ENCODE data around the gene TM7SF2. TPM values are rescaled to one million over a fixed set of nuclear protein-coding genes. Genes with fewer than 3 reads are reported as not detected.

The TM7SF2 gene
- total RNA-seq, 4 donors from 2014 or later: 7.1 to 25.2 (median 18.3) TPM

GRCh38 chr11:65120831-65121230 is 9.2 kb downstream of the TM7SF2 start:
- Histone ChIP-seq H3K36me3 (peaks cover 0 to 62% of the 10 kb centered on the region in 2 donors), H3K27ac (peak overlapping the region in 3 of 4 donors; percentile 94 to 97 (median 95)), H3K27me3 (no peaks in the 10 kb centered on the region), H3K4me3 (peak overlapping the region in 1 of 2 donors; percentile 88), H3K4me1 (peaks cover 3 to 61% (median 25%) of the 10 kb centered on the region in 3 donors), H3K9me3 (no peaks in the 10 kb centered on the region)
- 75 to 100% methylated on average over 1 to 2 of the region's 3 CpGs for WGBS, 2 donors (ENCODE audit: low coverage in 1 of 2)
- no peak for ATAC-seq
- TF ChIP-seq POLR2AphosphoS5 (IDR thresholded peaks at IDR 0.05) (no peak), POLR2A (IDR thresholded peaks at IDR 0.05) (no peak), CTCF (IDR thresholded peaks at IDR 0.05) (no peak), EP300 (IDR thresholded peaks at IDR 0.05) (no peak)

- Histone ChIP-seq H3K9me3 (no peaks in the 10 kb centered on the region), H3K4me1 (peaks cover 2 to 55% (median 18%) of the 10 kb centered on the region in 3 donors), H3K27ac (peak overlapping the region; percentile 87 to 97 (median 94)), H3K4me3 (peak overlapping the region; percentile 74 to 88), H3K36me3 (peaks cover 0 to 62% of the 10 kb centered on the region in 2 donors), H3K27me3 (no peaks in the 10 kb centered on the region)
- no peak for TF ChIP-seq POLR2AphosphoS5 (IDR thresholded peaks at IDR 0.05)
- no peak for TF ChIP-seq POLR2A (IDR thresholded peaks at IDR 0.05)
- TF ChIP-seq CTCF (IDR thresholded peaks at IDR 0.05): no peak
- no peak for TF ChIP-seq EP300 (IDR thresholded peaks at IDR 0.05)
- ATAC-seq: no peak
- WGBS, 2 donors (ENCODE audit: low coverage in 1 of 2): 0% methylated on average over 15 of the region's 22 CpGs; no CpG with 5 or more reads in 1 of the 2 donors
Measured at GRCh38 chr11:65121447-65121864, 9.8 kb downstream of the TM7SF2 start.

GRCh38 chr11:65121865-65122696 is 10.4 kb downstream of the TM7SF2 start, which contains the start of the genes FAU and MRPL49:
Gene FAU (minus strand): TSS chr11:65122134. CDS start chr11:65121813, 321 bp downstream.
Gene MRPL49 (plus strand): TSS chr11:65122321. CDS start chr11:65122347, 26 bp downstream.
- peak within 1 kb of the TSS; percentile 74 to 88 for H3K4me3 ChIP-seq
- no peaks in the 10 kb centered on the region for H3K27me3 ChIP-seq
- H3K4me1 ChIP-seq: peaks cover 0 to 48% (median 14%) of the 10 kb centered on the region in 3 donors
- WGBS, 2 donors (ENCODE audit: low coverage in 1 of 2): 0% methylated on average over 7 to 10 of the region's 64 CpGs
- ATAC-seq: peak; percentile 94
- H3K9me3 ChIP-seq: no peaks in the 10 kb centered on the region
- peak within 1 kb of the TSS; percentile 87 to 97 (median 94) for H3K27ac ChIP-seq
- TF ChIP-seq CTCF (IDR thresholded peaks at IDR 0.05) (peak in 1 of 4 experiments; percentile 5), EP300 (IDR thresholded peaks at IDR 0.05) (no peak), POLR2AphosphoS5 (IDR thresholded peaks at IDR 0.05) (peak; percentile 95), POLR2A (IDR thresholded peaks at IDR 0.05) (peak; percentile 87)
- H3K36me3 ChIP-seq: peaks cover 0 to 66% of the 10 kb centered on the region in 2 donors

GRCh38 chr11:65124480-65125196 is 13.0 kb downstream of the TM7SF2 start:
- ATAC-seq: no peak
- H3K4me3 ChIP-seq: no peak overlapping the region
- H3K36me3 ChIP-seq: peaks cover 0 to 75% of the 10 kb centered on the region in 2 donors
- H3K4me1 ChIP-seq: peaks cover 0 to 38% (median 14%) of the 10 kb centered on the region in 3 donors
- H3K27ac ChIP-seq: no peak overlapping the region
- H3K27me3 ChIP-seq: no peaks in the 10 kb centered on the region
- 83 to 85% methylated on average over 1 to 4 of the region's 5 CpGs for WGBS, 2 donors (ENCODE audit: low coverage in 1 of 2)
- TF ChIP-seq EP300 (IDR thresholded peaks at IDR 0.05): no peak
- no peak for TF ChIP-seq CTCF (IDR thresholded peaks at IDR 0.05)
- TF ChIP-seq POLR2AphosphoS5 (IDR thresholded peaks at IDR 0.05): no peak
- no peak for TF ChIP-seq POLR2A (IDR thresholded peaks at IDR 0.05)
- H3K9me3 ChIP-seq: no peaks in the 10 kb centered on the region

Data from gastroesophageal sphincter (tissue), 4 donors.